H1 (cell line): ENCODE data around the gene TUBGCP6. TPM values are rescaled to one million over a fixed set of nuclear protein-coding genes. Genes with fewer than 3 reads are reported as not detected.

Experiments used
- POLR2A ChIP-seq, 2 experiments: IDR thresholded peaks; 1 replicate in 1 of 2; 2 replicates in 1 of 2; pipeline ENCODE4 v1.6.1; 2011; ENCODE audit warnings: low read depth in 2 of 2, low read length in 2 of 2, mild to moderate bottlenecking in 2 of 2; ENCODE audit errors: control extremely low read depth in 1 of 2
- SIN3A ChIP-seq, 2 experiments: IDR thresholded peaks in 1 of 2; conservative IDR thresholded peaks in 1 of 2; 2 replicates each; pipeline ENCODE4 v1.6.1; 2011 to 2012; ENCODE audit warnings: low read length in 2 of 2, improper control_type of control experiment in 1 of 2, low read depth in 1 of 2, mild to moderate bottlenecking in 1 of 2
- polyA plus RNA-seq, 7 experiments: library from polyadenylated mRNA; depleted of rRNA in 3 of 7; stranded (reverse) in 5 of 7; unstranded in 2 of 7; fragments of >200 nt in 5 of 7; fragments of 200-250 nt in 2 of 7; gene quantifications; 1 replicate in 5 of 7; 2 replicates in 1 of 7; 4 replicates in 1 of 7; pipeline versions ENCODE4 v1.2.1 to v1.2.3, GENCODE V29; 2011 to 2013; ENCODE audit warnings: missing spikeins in 2 of 7, mixed read lengths in 2 of 7
- total RNA-seq: library from RNA; stranded (reverse); fragmentation: NEBNext Ultra II Directional; extraction: Animal tissue kit (Norgen Biotek cat#: 25700); gene quantifications from 2 replicates; pipeline ENCODE4 v1.2.1, GENCODE V29; 2021

TUBGCP6 gene
- total and polyA plus RNA-seq, 2 of the 8 experiments (the other 6 are each of a cell fraction or from before 2014, with no cell fraction given), result 24.2 to 24.7 TPM

- TF ChIP-seq SIN3A (conservative IDR thresholded peaks at IDR 0.05 in 1 of 2, IDR thresholded peaks at IDR 0.05 in 1 of 2; ENCODE audit: low read depth in 1 of 2, low read length in 2 of 2) (no peak), POLR2A (IDR thresholded peaks at IDR 0.05; ENCODE audit: control extremely low read depth in 1 of 2, low read depth in 2 of 2, low read length in 2 of 2) (no peak)
Measured at GRCh38 chr22:50268655-50269113, 23.9 kb upstream of the TUBGCP6 start (continued).
